ENCODE data around the gene IKZF1.

Gene IKZF1

DNA sequence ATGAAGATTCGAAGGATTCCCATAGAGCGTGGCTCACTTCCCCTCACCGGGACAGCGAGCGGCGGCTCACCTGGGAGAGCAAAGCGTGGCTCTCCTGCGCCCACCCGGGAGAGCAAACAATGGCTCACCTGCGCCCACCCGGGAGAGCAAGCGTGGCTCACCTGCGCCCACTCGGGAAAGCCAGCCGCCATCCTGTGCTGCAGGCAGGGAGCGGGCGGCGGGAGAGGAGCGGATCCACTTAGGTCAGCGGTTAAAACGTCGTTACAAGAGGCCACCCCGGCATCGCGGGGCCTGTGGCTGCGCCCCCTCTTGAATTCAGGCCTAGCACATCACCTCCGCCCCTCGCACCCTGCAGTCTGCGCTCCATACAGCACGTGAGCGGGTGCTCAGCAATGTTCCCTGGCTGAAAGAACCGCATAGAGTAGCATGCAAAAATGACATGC lies 146.1 kb downstream of the IKZF1 start:
- no peak for DNase-seq (ENCODE audit: low read depth, low spot score)

All from brain pericyte (primary cell).